ENCODE results near the gene FRMD4A.

- TF ChIP-seq YY1 (IDR thresholded peaks at IDR 0.05; ENCODE audit: low read depth) (no peak), EP300 (IDR thresholded peaks at IDR 0.05; ENCODE audit: borderline replicate concordance) (no peak), EGR1 (IDR thresholded peaks at IDR 0.05) (no peak), RAD21 (IDR thresholded peaks at IDR 0.05; ENCODE audit: low read depth) (no peak)
- TF ChIP-seq, protein P1, sequence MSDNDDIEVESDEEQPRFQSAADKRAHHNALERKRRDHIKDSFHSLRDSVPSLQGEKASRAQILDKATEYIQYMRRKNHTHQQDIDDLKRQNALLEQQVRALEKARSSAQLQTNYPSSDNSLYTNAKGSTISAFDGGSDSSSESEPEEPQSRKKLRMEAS (IDR thresholded peaks at IDR 0.05): no peak
Observed at GRCh38 chr10:14022954-14023672, 307.6 kb downstream of the FRMD4A start.

Measured in Ishikawa (cell line).